COR-L47 (cell line): ENCODE results near the gene ARMC9.
"Not testable (repeated sequence)": the region's sequence is repeated elsewhere in the genome, so short reads cannot be mapped to it uniquely, and the experiment has no call there.

ENCODE experiments used
- DNase-seq: peaks from one replicate; lab custom pipeline; 2025; lab: John Stamatoyannopoulos, UW

ARMC9 gene

DNA sequence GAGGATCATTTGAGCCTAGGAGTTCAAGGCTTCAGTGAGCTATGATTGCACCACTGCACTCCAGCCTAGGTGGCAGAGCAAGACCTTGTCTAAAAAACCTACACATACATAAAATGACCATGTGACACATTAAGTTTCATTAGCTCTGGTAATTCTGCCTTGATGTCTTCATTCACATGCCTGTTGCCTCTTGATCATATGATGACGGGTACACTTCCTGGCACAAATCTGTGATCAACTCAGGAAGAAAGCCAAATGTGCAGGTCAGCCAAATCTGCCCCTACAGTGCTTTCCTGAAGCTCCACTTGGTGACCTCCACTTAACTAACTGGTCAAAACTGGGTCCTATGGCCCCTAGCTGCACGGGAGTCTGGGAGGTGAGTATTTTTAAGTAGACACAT, 142.7 kb downstream of the ARMC9 start:
- no peak for DNase-seq

DNA sequence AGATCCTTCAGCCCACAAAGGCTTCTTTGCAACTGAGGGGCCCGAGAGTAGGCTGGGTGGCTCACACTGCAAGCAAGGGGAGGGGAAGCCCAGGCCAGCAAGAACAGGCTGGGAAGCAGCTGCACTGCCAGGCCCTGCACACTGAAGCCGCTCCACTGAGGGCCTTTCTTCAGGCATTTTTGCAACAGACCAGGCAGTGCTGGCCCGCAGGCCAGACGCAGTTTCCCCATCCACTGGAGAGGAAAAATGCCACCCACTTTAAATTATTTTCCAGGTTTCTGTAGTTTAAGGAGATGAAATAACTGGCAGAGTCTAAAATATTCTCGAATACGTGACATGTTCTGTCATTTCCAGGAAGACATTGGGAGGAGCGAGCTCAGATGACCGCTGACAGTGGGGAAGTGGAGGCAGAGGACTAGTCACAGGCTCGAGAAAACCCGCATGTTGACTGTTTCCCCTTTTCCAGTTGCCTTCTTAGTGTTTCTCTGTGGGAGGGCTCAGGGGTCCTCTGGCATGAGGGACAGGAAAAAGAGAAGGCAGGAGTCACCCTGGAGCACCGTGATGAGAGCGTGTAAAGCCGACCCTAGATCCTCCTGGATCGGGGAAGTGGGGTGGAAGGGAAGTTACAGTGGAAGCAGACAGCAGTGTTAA, 143.8 kb downstream of the ARMC9 start:
- no peak for DNase-seq

DNA sequence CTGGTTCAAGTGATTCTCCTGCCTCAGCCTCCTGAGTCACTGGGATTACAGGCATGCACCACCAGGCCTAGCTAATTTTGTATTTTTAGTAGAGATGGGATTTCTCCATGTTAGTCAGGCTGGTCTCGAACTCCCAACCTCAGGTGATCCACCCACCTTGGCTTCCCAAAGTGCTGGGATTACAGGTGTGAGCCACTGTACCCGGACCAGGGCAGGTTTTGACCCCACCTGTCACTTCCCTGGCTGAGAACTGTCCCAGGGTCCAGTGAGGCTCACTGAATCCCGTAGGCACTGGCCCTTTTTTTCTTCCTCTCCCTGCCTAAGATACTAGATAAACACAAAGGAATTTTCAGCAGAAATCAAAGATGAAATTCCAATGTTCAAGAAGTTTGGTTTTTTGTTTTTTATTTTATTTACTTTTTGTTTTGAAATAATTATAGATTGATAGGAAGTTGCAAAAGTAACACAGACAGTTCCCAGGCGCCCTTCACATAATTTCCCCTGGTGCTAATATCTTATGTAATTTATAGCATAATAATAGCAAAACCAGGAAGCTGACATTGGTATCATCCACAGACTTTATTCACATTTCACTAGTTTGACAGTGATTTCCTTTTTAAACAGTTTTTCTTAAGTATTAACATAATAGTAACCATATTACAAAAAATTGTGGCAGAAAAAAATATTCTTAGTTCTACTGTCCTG, 144.7 kb downstream of the ARMC9 start:
- DNase-seq, result no peak

DNA sequence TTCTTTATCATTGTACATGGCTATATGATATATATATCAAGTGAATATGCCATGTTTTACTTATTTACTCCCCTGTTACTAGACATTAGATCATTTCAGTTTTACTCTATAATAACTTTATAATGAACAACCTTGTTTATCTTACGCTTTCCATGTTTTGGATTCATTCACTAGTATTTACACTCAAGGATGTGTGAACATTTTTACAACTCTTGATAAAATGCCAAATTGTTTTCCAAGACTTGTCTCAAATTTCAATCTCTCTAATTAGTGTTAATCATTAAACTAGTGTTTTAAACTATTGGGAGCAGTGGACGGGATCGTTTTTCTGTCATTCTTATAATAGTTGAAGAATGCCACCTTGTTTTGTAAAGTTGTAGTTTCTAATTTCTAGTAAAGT, 145.6 kb downstream of the ARMC9 start:
- no peak for DNase-seq

DNA sequence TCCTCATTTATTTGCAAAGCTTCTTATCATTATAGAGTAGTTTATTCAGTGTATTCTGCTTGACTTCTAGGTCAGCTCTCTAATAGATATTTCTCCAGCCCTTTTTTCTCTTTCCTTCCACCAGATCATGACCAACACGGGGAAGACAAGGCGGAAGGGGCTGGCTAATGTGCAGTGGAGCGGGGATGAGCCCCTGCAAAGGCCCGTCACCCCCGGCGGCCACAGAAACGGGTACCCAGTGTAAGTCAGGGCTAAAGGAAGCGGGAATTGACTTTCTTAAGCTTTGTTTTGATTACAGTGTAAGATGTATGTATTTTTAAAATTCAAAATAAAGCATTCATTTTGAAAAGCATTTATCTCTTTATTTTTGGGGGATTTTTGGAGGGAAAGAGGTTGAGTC, 146.4 kb downstream of the ARMC9 start:
- no peak for DNase-seq

DNA sequence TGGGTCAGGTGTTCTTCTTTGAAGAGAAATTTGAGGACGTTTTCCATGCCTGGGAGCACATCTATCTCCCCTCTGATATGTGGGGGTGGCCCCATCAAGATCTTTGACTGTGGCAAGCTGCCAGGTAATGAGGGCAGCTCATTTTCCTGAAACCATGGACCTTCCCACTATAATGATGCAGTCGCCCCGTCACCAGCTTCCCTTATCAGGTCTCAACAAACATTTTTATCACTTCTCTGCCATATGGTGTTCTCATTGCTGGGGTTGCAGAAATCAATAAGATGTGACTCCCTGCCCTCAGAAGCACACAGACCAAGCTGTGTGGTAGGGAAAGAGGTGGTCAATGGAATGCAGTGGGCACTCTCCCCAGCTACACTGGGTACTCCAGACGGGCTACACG, 148.7 kb downstream of the ARMC9 start:
- no peak for DNase-seq

DNA sequence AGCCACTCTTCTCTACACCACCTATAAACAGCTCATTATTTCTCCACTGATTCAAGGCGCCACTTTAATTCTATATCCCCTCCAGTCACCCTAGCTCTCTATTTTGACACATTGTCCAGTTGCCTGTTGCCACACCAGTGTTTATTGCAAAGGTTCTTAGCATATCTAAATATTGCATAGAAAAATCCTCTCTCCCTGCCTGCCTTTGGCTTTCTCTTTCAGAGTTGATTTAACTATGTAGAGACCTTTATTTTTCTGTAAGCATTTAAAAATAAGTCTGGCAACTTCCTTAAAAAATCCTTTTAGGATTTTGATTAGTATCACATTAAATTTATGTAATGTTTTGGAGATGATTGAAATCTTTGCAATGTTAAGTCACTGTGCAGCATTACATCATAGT, 149.2 kb downstream of the ARMC9 start:
- DNase-seq, result no peak

DNA sequence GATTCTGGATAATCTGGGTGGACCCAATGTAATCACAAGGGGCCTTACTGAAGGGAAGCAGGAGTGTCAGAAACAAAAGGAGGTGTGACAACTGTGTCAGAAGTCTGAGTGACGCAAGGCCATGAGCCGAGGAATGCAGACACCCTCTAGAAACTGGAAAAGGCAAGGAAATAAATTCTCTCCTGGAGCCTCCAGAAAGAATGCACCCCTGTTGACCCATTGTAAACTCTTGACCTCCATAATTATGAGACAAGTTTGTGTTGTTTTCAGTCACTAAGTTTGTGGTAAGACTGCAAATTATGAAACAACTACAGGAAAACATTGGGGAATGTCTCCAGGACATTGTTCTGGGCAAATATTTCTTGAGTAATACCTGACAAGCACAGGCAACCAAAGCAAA, 149.7 kb downstream of the ARMC9 start:
- DNase-seq, result no peak

DNA sequence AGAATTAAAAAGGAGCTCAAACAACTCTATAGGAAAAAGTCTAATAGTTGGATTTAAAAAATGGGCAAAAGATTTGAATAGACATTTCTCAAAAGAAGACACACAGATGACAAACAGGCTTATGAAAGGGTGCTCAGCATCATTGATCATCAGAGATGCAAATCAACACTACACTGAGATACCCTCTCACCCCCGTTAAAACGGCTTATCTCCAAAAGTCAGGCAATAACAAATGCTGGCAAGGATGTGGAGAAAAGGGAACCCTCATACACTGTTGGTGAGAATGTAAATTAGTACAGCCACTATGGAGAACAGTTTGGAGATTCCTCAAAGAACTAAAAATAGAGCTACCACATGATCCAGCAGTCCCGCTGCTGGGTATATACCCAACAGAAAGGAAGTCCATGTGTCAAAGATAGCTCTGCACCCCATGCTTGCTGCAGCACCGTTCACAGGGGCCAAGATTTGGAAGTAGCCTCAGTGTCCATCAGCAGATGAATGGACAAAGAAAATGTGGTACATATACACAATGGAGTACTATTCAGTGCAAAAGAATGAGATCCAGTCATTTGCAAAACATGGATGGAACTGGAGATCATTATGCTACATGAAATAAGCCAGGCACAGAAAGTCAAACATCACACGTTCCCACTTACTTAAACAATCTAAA, 150.4 kb downstream of the ARMC9 start:
- no peak for DNase-seq

DNA sequence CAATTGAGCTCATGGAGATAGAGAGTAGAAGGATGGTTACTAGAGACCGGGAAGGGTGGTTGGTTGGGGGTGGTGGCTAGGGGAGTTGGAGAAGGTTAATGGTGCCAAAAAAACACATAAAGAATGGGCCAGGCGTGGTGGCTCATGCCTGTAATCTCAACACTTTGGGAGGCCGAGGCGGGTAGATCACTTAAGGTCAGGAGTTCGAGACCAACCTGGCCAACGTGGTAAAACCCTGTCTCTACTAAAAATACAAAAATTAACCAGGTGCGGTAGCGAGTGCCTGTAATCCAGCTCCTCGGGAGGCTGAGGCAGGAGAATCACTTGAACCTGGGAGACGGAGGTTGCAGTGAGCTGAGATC, 150.9 kb downstream of the ARMC9 start:
- not testable (repeated sequence) for DNase-seq

DNA sequence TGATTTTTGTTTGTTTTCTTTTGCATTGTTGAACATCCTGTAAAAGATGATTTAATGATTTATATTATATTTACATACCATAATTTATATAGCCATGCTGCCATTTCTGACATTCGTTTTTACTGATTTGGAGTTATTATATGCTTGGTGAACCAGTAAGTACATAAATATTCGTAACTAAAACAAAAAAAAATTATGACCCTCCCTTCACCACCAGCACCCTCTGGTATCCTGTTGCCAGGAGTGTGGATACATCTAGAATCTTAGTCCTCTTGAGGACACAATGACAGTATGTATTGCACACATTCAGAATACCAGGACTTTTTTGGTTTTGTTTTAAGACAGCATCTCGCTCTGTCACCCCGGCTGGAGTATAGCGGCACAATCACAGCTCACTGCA, 153.2 kb downstream of the ARMC9 start:
- DNase-seq, result no peak

DNA sequence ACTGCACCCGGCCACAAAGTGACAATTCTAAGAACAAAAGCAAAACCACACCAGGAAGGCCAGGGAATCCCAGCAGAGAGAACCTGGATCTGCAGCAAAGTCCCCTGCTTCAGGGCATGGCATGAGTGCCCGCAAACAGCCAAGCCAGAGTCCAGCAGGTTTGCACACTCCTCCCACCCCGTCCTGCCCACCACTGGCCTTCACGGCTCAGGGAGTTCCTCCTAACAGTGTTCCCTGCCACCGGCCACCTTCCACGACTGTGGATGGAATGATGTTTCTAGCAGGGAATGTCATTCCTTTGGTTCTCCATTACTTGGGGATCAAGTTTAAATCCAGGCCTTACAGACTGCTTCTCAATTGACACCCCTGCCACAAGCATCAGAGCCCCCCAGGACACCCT, 155.0 kb downstream of the ARMC9 start:
- no peak for DNase-seq

DNA sequence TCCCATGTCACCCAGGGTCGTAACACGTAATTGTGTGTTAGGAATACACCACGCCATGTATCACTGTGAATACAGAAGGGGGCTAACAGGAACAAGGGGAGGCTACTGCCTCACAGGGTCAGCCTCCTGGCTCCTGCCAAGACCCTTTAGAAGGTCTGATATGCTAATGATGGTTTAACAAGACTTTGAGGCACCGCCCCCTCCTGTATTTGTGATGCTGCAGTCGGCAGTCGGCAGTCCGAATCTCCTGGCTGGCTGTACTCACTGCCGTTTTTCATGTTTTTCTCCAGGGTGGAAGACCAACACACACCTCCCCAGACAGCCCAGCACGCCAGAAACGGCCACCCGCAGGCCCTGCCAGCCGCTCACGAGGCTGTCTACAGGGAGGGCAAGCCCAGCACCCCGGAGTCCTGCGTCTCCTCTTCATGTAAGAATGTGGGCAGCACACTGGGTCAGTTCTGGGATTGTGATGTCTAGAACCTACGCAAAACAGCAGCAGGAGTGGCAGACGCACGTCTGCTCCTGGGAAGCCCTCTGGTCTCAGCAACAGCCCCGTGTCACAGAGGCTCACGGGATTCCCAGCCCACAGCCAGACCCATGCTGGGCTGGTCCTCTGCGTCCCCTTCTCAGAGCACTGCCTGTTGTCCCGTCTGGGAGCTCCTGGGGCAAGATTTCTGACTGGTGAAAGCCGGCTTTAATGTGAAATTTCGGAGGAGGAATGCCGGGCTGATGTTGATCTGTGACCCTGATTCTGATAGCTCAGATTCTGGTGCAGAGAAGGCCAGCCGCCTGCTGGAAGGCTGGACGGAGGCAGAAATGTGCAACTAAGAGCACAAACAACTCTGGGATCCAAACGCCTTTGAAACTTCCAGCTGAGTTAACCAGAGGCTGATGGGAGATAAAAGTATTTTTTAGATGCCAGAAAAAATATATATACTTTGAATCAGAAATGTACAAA, 157.4 kb downstream of the ARMC9 start:
- no peak for DNase-seq

DNA sequence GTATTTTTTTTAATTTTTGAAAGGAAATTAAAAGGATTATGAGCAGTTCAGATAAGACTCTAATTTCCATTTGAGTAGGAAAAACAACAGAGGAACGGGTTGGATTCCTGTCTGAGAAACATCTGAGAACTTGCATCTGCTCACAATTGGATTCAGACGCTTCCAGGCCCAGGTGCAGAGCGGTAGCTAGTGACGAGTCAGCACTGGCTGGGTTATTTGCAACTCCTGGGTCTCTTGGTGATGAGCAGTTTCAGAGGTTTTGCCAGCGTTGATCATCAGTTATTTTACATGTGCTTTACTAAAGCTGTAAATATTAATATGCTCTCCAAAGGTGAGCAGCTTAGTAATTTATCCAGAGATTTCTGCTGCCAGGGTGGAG, 158.0 kb downstream of the ARMC9 start:
- DNase-seq, result no peak

DNA sequence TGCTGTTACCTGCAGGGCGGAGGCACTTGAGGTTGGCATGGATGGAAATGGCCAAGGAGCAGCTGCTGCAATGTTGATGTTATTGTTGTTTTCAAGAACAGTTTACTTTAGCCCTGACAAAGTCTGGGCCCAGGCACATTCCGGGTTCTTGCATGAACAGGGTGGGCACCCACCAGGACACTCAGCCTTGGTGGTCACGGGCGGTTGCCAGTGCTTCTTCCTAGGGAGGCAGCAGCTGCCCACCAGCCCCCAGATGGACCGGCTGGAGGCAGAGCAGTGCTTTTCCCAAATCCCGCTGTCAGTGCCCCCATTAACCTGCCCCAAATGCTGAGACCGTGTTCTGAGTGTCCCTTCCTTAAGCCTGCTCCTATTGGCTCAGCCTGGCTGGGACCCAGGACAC, 158.6 kb downstream of the ARMC9 start:
- DNase-seq, result no peak

DNA sequence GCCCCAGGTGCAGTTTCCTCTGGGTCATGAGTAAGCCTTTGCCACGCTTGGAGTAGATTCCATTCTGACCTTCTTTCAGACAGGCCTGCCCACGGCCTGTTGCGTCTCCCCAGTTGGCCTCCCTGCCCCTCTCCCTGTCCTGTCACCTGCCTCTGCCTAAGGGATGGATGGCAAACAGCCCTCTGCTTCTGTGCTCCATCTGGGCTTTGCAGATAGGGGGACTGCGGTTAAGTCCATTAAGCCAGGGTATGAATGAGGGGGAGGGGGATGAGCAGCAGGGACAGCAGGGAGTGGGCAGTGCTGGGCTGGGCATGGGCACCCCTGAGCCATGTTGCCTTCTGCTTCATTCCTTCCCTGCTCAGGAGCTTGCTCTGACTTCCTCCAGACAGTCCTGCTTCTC, 159.5 kb downstream of the ARMC9 start:
- no peak for DNase-seq

DNA sequence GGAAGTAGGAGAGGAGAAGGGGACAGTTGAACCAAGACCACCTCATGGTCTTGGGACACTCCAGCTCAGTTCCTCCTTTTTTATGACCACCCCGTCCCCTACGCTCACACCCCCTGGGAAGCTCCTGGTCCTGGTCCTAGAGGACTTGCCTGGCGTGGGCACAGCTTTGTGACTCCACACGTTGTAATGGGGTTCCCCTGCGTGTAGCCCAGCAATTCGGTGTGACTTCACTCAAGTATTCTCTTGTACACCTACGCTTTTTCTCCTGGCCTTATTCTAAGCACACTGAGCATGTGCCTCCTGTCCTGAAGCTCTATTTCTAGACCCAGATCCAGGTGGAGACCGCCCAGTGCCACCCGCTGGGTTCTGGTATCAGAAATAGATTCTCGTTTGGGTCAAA, 161.0 kb downstream of the ARMC9 start:
- DNase-seq, result no peak

DNA sequence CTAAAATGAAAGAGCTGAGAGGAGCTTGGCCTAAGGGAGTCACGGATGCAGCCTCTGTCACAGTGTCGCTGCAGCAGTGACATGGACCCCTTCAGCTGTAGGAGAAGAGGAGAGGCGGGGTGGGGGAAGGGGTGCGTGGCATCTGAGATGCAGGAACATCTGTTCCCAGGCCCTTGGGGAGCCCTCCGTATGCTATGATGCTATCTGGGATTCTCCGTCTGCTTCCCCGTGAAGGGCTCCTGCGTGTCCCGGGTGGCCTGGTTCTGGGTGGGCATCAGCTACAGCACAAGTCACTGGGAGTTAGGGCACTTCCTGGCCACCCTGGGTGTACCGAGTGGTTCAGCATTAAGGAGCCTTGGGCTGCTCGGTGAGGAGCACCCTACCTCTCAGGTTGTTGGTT, 161.5 kb downstream of the ARMC9 start:
- DNase-seq, result no peak

DNA sequence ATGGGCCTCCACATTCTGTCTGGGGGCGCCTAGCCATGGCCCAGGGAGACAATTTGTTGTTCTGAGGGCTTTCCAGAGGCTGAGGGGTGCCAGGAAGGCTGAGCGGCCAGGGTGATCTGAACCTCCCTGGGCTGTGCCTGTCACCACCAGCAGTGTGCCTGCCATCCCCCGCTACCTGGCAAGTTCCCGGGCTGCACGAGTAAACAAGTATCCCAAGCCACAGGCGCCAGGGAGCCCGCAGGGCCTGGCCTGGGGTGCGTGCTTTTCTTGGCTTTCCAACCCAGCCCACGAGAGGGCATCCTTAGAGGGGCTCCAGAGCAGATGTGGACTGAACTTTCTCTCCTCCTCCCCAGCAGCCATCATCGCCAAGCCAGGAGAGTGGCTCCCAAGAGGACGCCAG, 162.0 kb downstream of the ARMC9 start:
- no peak for DNase-seq

DNA sequence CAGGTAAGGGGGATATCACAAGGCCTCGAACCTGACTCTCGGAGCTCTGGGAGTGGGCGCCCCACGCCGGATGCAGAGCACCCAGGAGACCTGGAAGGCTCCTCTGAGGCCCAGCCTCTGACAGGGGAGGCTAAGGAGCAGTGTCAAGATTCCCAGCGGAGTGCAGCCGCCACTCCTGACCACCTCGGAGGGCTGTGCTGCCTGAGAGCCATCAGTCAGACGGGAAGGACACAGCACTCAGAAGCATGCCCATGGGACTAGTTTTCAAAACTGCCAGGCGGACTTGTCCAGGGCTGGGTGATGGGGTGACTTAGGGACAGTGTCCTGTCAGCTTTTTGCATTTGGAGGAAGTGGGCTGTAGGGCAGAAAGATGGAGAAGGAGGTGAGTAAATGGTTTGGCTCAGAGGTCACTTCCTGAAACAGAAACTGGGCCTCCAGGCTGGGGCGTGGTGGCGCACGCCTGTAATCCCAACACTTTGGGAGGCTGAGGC, 162.5 kb downstream of the ARMC9 start:
- no peak for DNase-seq

DNA sequence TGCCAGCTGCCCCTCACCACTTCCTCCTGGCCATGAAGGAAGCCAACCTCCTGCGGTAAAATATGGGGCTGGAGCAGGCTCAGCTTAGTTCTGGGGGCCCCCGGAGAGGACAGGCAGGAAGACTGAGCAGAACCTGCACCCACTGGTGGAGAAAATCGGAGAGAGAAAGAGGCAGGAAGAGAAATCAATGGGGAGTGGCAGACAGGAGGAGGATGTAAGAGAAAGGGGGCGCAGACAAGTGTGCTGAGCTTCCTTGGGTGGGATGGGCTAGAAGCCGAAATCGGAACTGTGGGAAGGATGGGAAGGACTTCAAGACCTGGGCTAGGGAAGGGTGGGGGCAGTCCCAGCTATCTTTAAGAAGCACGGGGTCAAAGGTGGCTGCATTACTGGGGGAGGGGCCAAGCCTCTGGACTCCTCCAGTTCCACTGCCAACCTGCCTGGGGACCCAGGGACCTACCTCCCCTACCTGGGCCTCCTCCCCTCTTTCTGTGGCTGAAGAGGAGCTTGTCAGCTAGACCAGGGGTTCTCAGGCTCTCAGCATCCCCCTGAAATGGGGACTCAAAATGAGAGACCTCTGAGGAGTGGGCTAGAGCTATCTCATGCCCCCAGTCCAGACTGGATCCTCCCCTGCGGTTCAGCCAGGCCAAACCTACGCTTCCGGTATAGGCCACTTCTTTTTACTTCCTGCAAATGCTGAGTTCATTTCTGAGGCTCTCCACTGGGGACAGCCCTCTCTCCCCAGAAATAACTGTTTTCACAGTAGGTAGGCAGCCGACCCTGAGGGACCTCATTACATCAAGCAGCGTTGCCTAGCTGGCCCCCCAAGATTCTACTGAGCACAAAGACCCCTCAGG, 163.5 kb downstream of the ARMC9 start:
- DNase-seq, result no peak
